Measurements from ENCODE around the gene IQCK. TPM values are rescaled to one million over a fixed set of nuclear protein-coding genes. Genes with fewer than 3 reads are reported as not detected.

IQCK gene
- total RNA-seq, 1 donor from 2014 or later = 0.89 TPM

DNA sequence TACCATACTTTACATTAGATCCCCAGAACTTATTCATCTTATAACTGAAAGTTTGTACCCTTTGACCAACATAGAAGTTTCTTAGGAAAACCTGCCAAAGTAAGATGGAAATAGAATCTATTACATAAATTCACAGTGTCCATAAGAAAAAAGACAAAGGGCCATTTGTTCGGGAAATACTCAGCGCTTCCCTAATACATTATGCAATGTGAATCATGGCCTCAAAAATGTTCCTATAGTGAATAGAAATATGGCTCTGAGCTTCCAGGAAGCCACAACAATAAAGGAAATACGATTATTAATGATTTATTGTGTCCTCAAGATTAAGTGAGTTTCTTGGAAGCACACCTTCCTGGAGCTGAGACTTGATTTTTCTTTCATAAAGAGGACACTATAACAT lies 115.1 kb downstream of the IQCK start:
- H3K36me3 Mint-ChIP-seq (ENCODE audit: low read depth) = no peaks in the 10 kb centered on the region
- H3K4me3 Mint-ChIP-seq (ENCODE audit: low read depth) = no peak overlapping the region
- no peaks in the 10 kb centered on the region for H3K27me3 Mint-ChIP-seq (ENCODE audit: low read depth)
- no peaks in the 10 kb centered on the region for H3K9me3 Mint-ChIP-seq
- DNase-seq (ENCODE audit: low spot score) = no peak
- H3K27ac Mint-ChIP-seq = no peak overlapping the region
- intact Hi-C loops (cut with micrococcal nuclease) = no loop called here
- no peaks in the 10 kb centered on the region for H3K4me1 Mint-ChIP-seq (ENCODE audit: low read depth)

GRCh38 chr16:19833581-19833980 lies 115.5 kb downstream of the IQCK start:
- H3K4me1 Mint-ChIP-seq (ENCODE audit: low read depth) = no peaks in the 10 kb centered on the region
- H3K4me3 Mint-ChIP-seq (ENCODE audit: low read depth) = no peak overlapping the region
- no peaks in the 10 kb centered on the region for H3K27me3 Mint-ChIP-seq (ENCODE audit: low read depth)
- H3K27ac Mint-ChIP-seq = no peak overlapping the region
- intact Hi-C loops (cut with micrococcal nuclease) = no loop called here
- no peaks in the 10 kb centered on the region for H3K36me3 Mint-ChIP-seq (ENCODE audit: low read depth)
- H3K9me3 Mint-ChIP-seq = no peaks in the 10 kb centered on the region
- DNase-seq (ENCODE audit: low spot score) = no peak

DNA sequence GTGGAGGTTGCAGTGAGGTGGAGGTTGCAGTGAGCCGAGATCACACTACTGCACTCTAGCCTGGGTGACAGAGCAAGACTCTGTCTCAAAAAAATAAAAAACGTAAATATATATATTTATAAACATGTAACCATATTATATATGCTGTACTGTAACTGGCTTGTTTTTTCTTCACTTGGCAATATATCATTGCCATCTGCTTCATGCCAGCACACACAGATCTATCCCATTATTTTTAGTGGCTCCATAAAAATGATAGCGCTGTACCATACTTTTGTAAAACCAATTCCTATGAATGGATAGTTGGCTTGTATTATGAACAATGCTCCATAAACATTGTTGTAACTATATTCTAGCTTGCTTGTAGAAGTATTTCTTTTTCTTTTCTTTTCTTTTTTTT lies 117.1 kb downstream of the IQCK start:
- Mint-ChIP-seq H3K27ac (no peak overlapping the region), H3K9me3 (no peaks in the 10 kb centered on the region), H3K27me3 (ENCODE audit: low read depth) (no peaks in the 10 kb centered on the region), H3K36me3 (ENCODE audit: low read depth) (no peaks in the 10 kb centered on the region), H3K4me3 (ENCODE audit: low read depth) (no peak overlapping the region), H3K4me1 (ENCODE audit: low read depth) (no peaks in the 10 kb centered on the region)
- DNase-seq (ENCODE audit: low spot score) = no peak
- intact Hi-C loops (cut with micrococcal nuclease) = no loop called here

DNA sequence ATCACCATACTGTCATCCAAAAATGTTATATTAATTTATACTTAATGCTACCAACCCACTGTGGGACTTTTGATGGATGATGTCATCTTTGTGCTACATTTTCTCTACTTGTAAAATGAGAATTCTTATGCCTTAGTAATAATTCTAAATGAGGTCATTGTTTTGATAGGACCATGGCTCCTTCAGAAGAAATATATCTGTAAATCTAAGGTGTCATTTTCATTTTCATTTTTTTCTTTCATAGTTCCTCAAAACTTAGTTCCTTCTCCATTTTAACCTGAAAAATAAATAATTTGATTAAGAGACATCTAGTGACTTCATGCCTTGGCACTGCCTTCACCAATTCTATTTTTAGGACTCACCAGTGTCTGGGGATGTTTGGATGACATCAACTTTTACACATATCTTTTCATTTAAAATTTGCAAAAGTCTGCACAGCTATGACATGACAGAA lies 117.9 kb downstream of the IQCK start:
- no peak overlapping the region for H3K27ac Mint-ChIP-seq
- no peaks in the 10 kb centered on the region for H3K27me3 Mint-ChIP-seq (ENCODE audit: low read depth)
- H3K36me3 Mint-ChIP-seq (ENCODE audit: low read depth) = no peaks in the 10 kb centered on the region

GRCh38 chr16:19837331-19837980 lies 119.4 kb downstream of the IQCK start:
- Mint-ChIP-seq H3K36me3 (ENCODE audit: low read depth) (no peaks in the 10 kb centered on the region), H3K27me3 (ENCODE audit: low read depth) (no peaks in the 10 kb centered on the region), H3K27ac (no peak overlapping the region), H3K4me3 (ENCODE audit: low read depth) (no peak overlapping the region), H3K4me1 (ENCODE audit: low read depth) (no peaks in the 10 kb centered on the region), H3K9me3 (no peaks in the 10 kb centered on the region)
- no peak for DNase-seq (ENCODE audit: low spot score)
- intact Hi-C loops (cut with micrococcal nuclease) = no loop called here

More for the DNA sequence above, 117.9 kb downstream of the IQCK start:
- Mint-ChIP-seq H3K4me3 (ENCODE audit: low read depth) (no peak overlapping the region), H3K9me3 (no peaks in the 10 kb centered on the region), H3K4me1 (ENCODE audit: low read depth) (no peaks in the 10 kb centered on the region)
- intact Hi-C loops (cut with micrococcal nuclease) = no loop called here
- no peak for DNase-seq (ENCODE audit: low spot score)

DNA sequence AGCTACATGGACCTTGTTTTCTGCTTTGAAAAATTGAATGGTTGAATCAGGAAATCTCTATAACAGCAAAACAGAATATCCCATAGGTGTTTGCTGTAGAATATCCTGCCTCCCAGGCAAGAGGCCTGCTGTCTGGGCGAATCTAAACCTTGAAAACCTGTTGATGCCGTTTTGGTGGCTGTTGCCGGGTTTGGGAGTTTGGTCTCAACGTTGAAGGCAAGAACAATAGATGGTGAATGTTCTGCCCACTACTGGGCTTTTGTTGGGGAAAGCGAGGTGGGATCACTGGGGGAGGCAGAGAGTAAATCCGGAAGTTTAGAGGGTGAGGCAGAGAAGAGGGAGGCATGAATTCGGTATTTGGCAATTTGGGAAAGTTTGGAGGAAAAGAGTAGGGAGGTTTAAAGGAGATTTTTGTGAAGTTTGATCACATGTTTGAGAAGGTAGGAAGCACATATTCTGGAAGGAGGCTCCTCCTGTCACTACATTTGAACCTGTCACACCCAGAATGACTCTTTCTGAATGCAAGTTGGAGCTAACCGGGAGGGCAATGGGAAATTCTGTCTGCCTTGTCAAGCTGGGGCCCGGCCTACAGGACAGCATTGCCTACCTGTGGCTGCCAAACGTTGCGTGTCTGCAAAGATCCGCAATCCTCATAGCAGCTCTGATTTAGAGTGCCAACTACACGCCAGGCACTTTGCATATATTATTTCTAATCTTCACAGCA lies 120.1 kb downstream of the IQCK start:
- no peaks in the 10 kb centered on the region for H3K4me1 Mint-ChIP-seq (ENCODE audit: low read depth)
- intact Hi-C loops (cut with micrococcal nuclease) = no loop called here
- no peak overlapping the region for H3K4me3 Mint-ChIP-seq (ENCODE audit: low read depth)
- no peaks in the 10 kb centered on the region for H3K9me3 Mint-ChIP-seq
- no peaks in the 10 kb centered on the region for H3K36me3 Mint-ChIP-seq (ENCODE audit: low read depth)
- DNase-seq (ENCODE audit: low spot score) = no peak
- H3K27me3 Mint-ChIP-seq (ENCODE audit: low read depth) = no peaks in the 10 kb centered on the region
- no peak overlapping the region for H3K27ac Mint-ChIP-seq

DNA sequence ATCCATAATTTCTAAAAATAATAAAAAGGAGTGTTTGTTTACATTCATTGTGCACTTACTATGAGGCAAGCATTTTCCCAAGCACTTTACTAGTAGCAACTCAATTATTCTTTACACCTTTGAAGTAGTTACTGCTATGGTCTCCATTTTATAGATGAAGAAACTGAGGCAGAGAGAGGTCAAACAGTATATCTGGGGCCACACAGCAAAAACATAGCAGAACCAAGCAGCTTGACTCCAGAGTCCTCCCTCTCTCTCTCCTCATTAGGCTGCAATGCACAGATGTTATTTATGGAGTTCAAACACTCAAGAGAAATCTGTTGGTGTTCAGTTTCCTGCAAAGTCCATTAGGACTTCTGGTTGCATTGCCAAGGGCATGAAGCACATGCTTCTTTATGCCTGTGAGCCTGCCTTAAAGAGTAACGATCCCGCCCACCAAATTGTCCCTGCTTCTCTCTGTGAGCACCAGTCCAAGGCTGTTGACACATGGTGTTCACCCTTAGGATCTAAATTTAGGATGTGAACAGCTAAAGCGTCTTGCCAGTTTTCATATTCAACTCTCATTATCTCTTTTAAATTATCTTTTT lies 122.5 kb downstream of the IQCK start:
- Mint-ChIP-seq H3K27ac (no peak overlapping the region), H3K9me3 (no peaks in the 10 kb centered on the region), H3K27me3 (ENCODE audit: low read depth) (no peaks in the 10 kb centered on the region), H3K4me3 (ENCODE audit: low read depth) (no peak overlapping the region), H3K36me3 (ENCODE audit: low read depth) (no peaks in the 10 kb centered on the region), H3K4me1 (ENCODE audit: low read depth) (no peaks in the 10 kb centered on the region)
- DNase-seq (ENCODE audit: low spot score) = no peak
- intact Hi-C loops (cut with micrococcal nuclease) = no loop called here

GRCh38 chr16:19841184-19841583 lies 123.1 kb downstream of the IQCK start:
- no peaks in the 10 kb centered on the region for H3K4me1 Mint-ChIP-seq (ENCODE audit: low read depth)
- H3K36me3 Mint-ChIP-seq (ENCODE audit: low read depth) = no peaks in the 10 kb centered on the region
- H3K4me3 Mint-ChIP-seq (ENCODE audit: low read depth) = no peak overlapping the region
- no peak overlapping the region for H3K27ac Mint-ChIP-seq
- no peaks in the 10 kb centered on the region for H3K27me3 Mint-ChIP-seq (ENCODE audit: low read depth)
- H3K9me3 Mint-ChIP-seq = no peaks in the 10 kb centered on the region
- DNase-seq (ENCODE audit: low spot score) = no peak
- intact Hi-C loops (cut with micrococcal nuclease) = no loop called here

- intact Hi-C loops (cut with micrococcal nuclease) = no loop called here
- DNase-seq (ENCODE audit: low spot score) = no peak
- no peaks in the 10 kb centered on the region for H3K9me3 Mint-ChIP-seq
- H3K4me1 Mint-ChIP-seq (ENCODE audit: low read depth) = no peaks in the 10 kb centered on the region
- no peak overlapping the region for H3K4me3 Mint-ChIP-seq (ENCODE audit: low read depth)
- no peak overlapping the region for H3K27ac Mint-ChIP-seq
- no peaks in the 10 kb centered on the region for H3K27me3 Mint-ChIP-seq (ENCODE audit: low read depth)
- H3K36me3 Mint-ChIP-seq (ENCODE audit: low read depth) = no peaks in the 10 kb centered on the region
Measured at GRCh38 chr16:19842426-19843157, 124.5 kb downstream of the IQCK start.

DNA sequence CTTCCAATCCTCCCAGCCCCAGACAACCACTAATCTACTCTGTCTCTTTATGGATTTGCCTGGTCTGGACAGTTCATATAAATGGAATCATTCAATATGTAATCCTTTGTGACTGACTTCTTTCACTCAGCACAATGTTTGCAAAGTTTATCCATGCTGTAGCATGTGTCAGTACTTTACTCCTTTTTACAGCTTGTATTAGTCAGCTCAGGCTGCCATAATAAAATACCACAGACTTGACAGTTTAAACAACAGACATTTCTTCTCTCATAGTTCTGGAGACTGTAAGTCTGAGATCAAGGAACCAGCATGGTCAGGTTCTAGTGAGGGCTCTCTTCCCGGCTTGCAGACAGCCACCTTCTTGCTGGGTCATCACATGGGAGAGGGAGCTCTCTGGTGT lies 125.3 kb downstream of the IQCK start:
- Mint-ChIP-seq H3K27ac (no peak overlapping the region), H3K4me1 (ENCODE audit: low read depth) (no peaks in the 10 kb centered on the region), H3K4me3 (ENCODE audit: low read depth) (no peak overlapping the region), H3K9me3 (no peaks in the 10 kb centered on the region), H3K36me3 (ENCODE audit: low read depth) (no peaks in the 10 kb centered on the region), H3K27me3 (ENCODE audit: low read depth) (no peaks in the 10 kb centered on the region)
- intact Hi-C loops (cut with micrococcal nuclease) = no loop called here
- no peak for DNase-seq (ENCODE audit: low spot score)

DNA sequence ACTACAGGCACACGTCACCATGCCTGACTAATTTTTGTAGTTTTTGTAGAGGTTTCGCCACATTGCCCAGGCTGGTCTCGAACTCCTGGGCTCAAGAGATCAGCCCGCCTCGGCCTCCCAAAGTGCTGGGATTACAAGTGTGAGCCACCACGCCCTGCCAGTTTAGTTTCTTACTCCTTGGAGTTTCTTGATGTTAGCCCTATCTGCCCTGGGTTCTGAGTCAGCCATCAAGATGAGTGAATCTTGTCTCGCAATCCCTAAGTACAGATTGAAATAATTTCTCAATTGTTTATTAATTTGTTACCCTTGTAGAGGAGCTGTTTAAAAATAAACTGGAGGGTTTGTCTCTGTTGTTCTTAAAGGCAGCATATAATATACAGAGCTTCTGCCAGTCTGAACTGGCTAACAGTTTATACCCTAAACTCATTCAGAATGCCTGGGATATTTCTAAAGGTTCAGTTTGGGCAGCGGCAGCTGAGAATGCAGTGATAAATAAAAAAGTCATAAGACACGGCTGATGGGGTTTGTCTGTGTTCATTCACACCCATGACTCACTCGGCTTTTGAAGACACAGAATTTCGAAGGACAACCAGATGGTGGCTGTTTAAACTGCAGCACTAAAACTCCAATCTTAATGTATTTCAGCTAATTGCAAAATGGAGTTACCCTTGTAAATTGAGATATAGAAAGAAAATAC lies 127.0 kb downstream of the IQCK start:
- Mint-ChIP-seq H3K9me3 (no peaks in the 10 kb centered on the region), H3K36me3 (ENCODE audit: low read depth) (no peaks in the 10 kb centered on the region), H3K4me3 (ENCODE audit: low read depth) (no peak overlapping the region), H3K27me3 (ENCODE audit: low read depth) (no peaks in the 10 kb centered on the region), H3K27ac (no peak overlapping the region), H3K4me1 (ENCODE audit: low read depth) (no peaks in the 10 kb centered on the region)
- DNase-seq (ENCODE audit: low spot score) = no peak
- intact Hi-C loops (cut with micrococcal nuclease) = no loop called here

DNA sequence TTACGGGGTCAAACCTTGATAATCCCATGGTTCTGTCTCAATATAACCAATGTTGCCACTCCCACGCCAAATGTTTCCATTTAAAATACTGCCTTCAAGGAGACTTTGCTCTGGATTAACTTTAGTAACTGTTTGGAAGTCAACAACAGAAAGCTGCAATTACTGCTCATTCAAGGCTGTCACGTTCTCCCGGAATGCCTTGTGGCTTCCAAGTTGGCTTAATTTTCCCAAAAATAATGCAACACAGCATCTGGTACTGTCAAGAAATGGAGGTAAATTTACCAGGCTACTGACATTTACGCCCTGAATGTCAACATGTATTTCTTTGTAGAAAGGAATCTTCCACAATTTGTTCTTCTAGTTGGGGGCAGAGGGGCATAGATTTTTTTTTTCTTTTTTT lies 128.4 kb downstream of the IQCK start:
- no peak for DNase-seq (ENCODE audit: low spot score)
- no peaks in the 10 kb centered on the region for H3K4me1 Mint-ChIP-seq (ENCODE audit: low read depth)
- intact Hi-C loops (cut with micrococcal nuclease) = no loop called here
- H3K27ac Mint-ChIP-seq = no peak overlapping the region
- no peak overlapping the region for H3K4me3 Mint-ChIP-seq (ENCODE audit: low read depth)
- no peaks in the 10 kb centered on the region for H3K9me3 Mint-ChIP-seq
- no peaks in the 10 kb centered on the region for H3K36me3 Mint-ChIP-seq (ENCODE audit: low read depth)
- no peaks in the 10 kb centered on the region for H3K27me3 Mint-ChIP-seq (ENCODE audit: low read depth)

Measured in activated T-helper 2 cell treated with anti-CD3 and anti-CD28 coated beads, Interferon-gamma antibody, Interleukin-2, Interleukin-4, amounts not matched to agents 10 μg/mL and 5 μg/mL and 100 μg/mL, durations not matched to agents 14 hours and 24 hours and 36 hours (primary cell).